Measurements from ENCODE around the gene STUB1. TPM values are rescaled to one million over a fixed set of nuclear protein-coding genes. Genes with fewer than 3 reads are reported as not detected.

The STUB1 gene
- total RNA-seq, 6 experiments from 2014 or later, result 37.3 to 69.6 (median 54.3) TPM

GRCh38 chr16:704552-705380 lies 24.6 kb downstream of the STUB1 start:
- peaks cover 8 to 13% of the 10 kb centered on the region in 2 donors for H3K27me3 ChIP-seq
- no peaks in the 10 kb centered on the region for H3K36me3 ChIP-seq
- ATAC-seq (no peak), DNase-seq (no peak)
- H3K27ac ChIP-seq, result no peak overlapping the region
- H3K9me3 ChIP-seq, result no peaks in the 10 kb centered on the region
- H3K4me1 ChIP-seq, result no peaks in the 10 kb centered on the region
- TF ChIP-seq POLR2A (IDR thresholded peaks at IDR 0.05) (no peak), CTCF (IDR thresholded peaks at IDR 0.05) (no peak)
- 18% methylated on average over 10 of the region's 50 CpGs for WGBS (ENCODE audit: insufficient coverage, low coverage, low lambda C conversion rate, missing lambda C conversion rate)
- no peak overlapping the region for H3K4me3 ChIP-seq
- intact Hi-C loops (cut with DNase I), result loop anchor here in 1 of 2 donors (5.0 kb wide), 1 partner anchor 78 kb away; no protein-coding TSS in a partner anchor

GRCh38 chr16:705431-706188 lies 25.4 kb downstream of the STUB1 start, which contains the start of gene FBXL16:
Gene FBXL16 (minus strand): TSS chr16:705801. CDS start chr16:697405, 8,396 bp downstream.
- WGBS (ENCODE audit: insufficient coverage, low coverage, low lambda C conversion rate, missing lambda C conversion rate), result no CpG with 5 or more reads among the region's 115 CpGs
- H3K27me3 ChIP-seq, result peaks cover 5 to 8% of the 10 kb centered on the region in 2 donors
- intact Hi-C loops (cut with DNase I), result loop anchor here in 1 of 2 donors (5.0 kb wide), 1 partner anchor 77 kb away; no protein-coding TSS in a partner anchor

DNA sequence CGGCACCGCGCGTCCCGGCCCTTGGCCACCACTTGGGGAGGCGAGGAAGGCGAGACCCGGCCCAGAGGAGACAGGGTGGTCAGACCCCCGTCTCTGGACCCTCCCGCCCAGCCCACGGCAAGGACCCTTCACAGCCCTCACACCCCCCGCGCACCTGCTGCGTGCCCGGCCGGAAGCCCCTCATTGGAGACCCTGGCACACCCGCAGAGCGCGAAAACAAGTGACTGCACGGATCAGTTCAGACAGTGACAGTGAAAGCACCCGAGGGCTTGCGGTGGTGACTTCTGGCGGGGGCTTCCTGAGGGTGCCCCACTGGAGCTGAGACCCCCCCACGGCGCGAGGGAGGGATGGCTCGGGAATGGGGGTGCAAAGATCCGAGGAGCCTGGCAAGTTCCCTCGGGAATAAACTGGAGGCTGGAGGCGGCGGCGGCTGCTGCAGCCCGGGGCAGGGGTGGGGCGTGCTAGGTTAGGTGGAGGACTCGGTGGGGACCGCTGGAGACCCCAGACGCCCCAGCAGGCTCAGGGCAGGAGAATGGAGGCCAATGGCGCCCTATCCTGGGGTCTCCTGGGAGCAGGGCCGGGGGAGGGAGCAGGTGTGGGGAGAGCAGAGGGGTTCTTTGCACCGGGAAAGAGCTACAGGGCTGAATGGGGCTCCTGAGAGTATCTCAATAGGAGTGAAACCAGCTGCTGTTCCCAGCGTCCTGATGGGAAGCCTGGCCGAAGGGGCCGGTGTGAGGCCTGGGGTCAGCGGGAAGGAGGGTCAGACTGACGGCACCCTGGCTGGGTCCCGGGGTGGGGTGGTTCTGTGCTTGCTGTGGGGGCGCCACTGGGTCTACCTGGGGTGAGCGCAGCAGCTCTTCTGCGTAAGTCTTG lies 26.2 kb downstream of the STUB1 start:
- TF ChIP-seq CTCF (IDR thresholded peaks at IDR 0.05) (no peak), POLR2A (IDR thresholded peaks at IDR 0.05) (no peak)
- DNase-seq, result no peak
- WGBS (ENCODE audit: insufficient coverage, low coverage, low lambda C conversion rate, missing lambda C conversion rate), result 5% methylated on average over 22 of the region's 49 CpGs
- H3K4me3 ChIP-seq, result no peak overlapping the region
- no peaks in the 10 kb centered on the region for H3K4me1 ChIP-seq
- H3K27ac ChIP-seq, result no peak overlapping the region
- no peaks in the 10 kb centered on the region for H3K36me3 ChIP-seq
- intact Hi-C loops (cut with DNase I), result loop anchor here in 1 of 2 donors (5.0 kb wide), 1 partner anchor 76 kb away; no protein-coding TSS in a partner anchor
- ATAC-seq, result no peak
- H3K27me3 ChIP-seq, result peaks cover 0 to 3% of the 10 kb centered on the region in 2 donors
- H3K9me3 ChIP-seq, result no peaks in the 10 kb centered on the region

More at GRCh38 chr16:705431-706188, 25.4 kb downstream of the STUB1 start, which contains the start of gene FBXL16:
- no peaks in the 10 kb centered on the region for H3K9me3 ChIP-seq
- H3K27ac ChIP-seq, result no peak within 1 kb of the TSS
- no peak within 1 kb of the TSS for H3K4me3 ChIP-seq
- H3K36me3 ChIP-seq, result no peaks in the 10 kb centered on the region
- H3K4me1 ChIP-seq, result no peaks in the 10 kb centered on the region
- TF ChIP-seq POLR2A (IDR thresholded peaks at IDR 0.05) (no peak), CTCF (IDR thresholded peaks at IDR 0.05) (no peak)
- DNase-seq, result no peak
- ATAC-seq, result no peak

DNA sequence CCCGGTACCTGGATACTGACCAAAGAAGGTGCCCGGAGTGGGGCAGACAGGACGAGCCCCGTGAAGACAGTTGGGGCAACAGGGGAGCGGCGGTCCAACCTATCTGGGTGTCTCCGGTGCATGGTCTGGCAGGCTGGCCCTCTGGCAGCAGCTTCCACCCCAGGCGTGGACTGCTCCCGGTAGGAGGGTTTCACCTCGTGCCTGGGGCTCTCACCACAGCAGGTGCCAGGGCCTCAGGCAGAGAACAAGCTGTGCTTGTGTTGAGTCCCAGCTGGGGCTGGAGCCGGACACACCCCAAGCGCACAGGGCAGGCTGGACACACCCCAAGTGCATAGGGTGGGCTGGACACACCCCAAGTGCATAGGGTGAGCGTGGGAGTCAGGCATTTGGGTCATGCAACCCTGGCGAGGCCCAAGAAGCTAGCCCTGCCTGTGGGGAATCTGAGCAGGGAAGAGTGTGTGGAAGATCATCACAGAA lies 26.9 kb downstream of the STUB1 start:
- Histone ChIP-seq H3K27me3 (no peaks in the 10 kb centered on the region), H3K27ac (no peak overlapping the region), H3K4me1 (no peaks in the 10 kb centered on the region), H3K36me3 (no peaks in the 10 kb centered on the region), H3K9me3 (no peaks in the 10 kb centered on the region), H3K4me3 (no peak overlapping the region)
- 22% methylated on average over 4 of the region's 14 CpGs for WGBS (ENCODE audit: insufficient coverage, low coverage, low lambda C conversion rate, missing lambda C conversion rate)
- intact Hi-C loops (cut with DNase I), result loop anchor here in 1 of 2 donors (5.0 kb wide), 1 partner anchor 75 kb away; no protein-coding TSS in a partner anchor
- TF ChIP-seq CTCF (IDR thresholded peaks at IDR 0.05) (no peak), POLR2A (IDR thresholded peaks at IDR 0.05) (no peak)
- ATAC-seq, result no peak
- DNase-seq, result no peak

Measured in right lobe of liver (tissue), 6 donors.